ENCODE results near the gene GALNT9. TPM values are rescaled to one million over a fixed set of nuclear protein-coding genes. Genes with fewer than 3 reads are reported as not detected.

GALNT9 gene
- polyA plus RNA-seq, 1 donor from 2014 or later: 13.5 TPM

GRCh38 chr12:132286912-132287311 is 42.5 kb downstream of the GALNT9 start:
- no peaks in the 10 kb centered on the region for H3K9me2 ChIP-seq (ENCODE audit: insufficient read depth, low read length)
- peaks cover 4% of the 10 kb centered on the region for H3K27me3 ChIP-seq (ENCODE audit: insufficient read depth, low read depth, low read length)
- H3K36me3 ChIP-seq (ENCODE audit: insufficient read depth, low read length): no peaks in the 10 kb centered on the region
- no peaks in the 10 kb centered on the region for H3K9me3 ChIP-seq (ENCODE audit: low read length)
- no peak overlapping the region for H3K9ac ChIP-seq (ENCODE audit: low read length)
- no peak for TF ChIP-seq REST (IDR thresholded peaks at IDR 0.05; ENCODE audit: borderline replicate concordance)
- TF ChIP-seq EP300 (conservative IDR thresholded peaks at IDR 0.05; ENCODE audit: poor library complexity, severe bottlenecking): no peak
- TF ChIP-seq SMC3 (conservative IDR thresholded peaks at IDR 0.05; ENCODE audit: poor library complexity): no peak
- no peak for TF ChIP-seq TAF1 (IDR thresholded peaks at IDR 0.05; ENCODE audit: low read depth)
- no peak for TF ChIP-seq EZH2 (IDR thresholded peaks at IDR 0.05; ENCODE audit: borderline replicate concordance, insufficient read depth, low read length, poor library complexity, severe bottlenecking)
- no peak for TF ChIP-seq MXI1 (conservative IDR thresholded peaks at IDR 0.05; ENCODE audit: poor library complexity, severe bottlenecking)
- no peak for TF ChIP-seq RAD21 (conservative IDR thresholded peaks at IDR 0.05)
- TF ChIP-seq POLR2AphosphoS5 (IDR thresholded peaks at IDR 0.05): no peak
- TF ChIP-seq CTCF (IDR thresholded peaks at IDR 0.05; ENCODE audit: poor library complexity, severe bottlenecking): no peak
- no peaks in the 10 kb centered on the region for H3K79me2 ChIP-seq (replicated peaks; ENCODE audit: insufficient read depth, low read length)
- H3K4me2 ChIP-seq (ENCODE audit: low read length): no peak overlapping the region
- H3K4me3 ChIP-seq (ENCODE audit: low read length): no peak overlapping the region
- no peak overlapping the region for H2AFZ ChIP-seq (ENCODE audit: low read depth, low read length)
- H3F3A ChIP-seq (ENCODE audit: insufficient read depth, low read length, poor library complexity, severe bottlenecking): no peaks in the 10 kb centered on the region
- H3K27ac ChIP-seq (ENCODE audit: low read length): no peak overlapping the region
- H4K20me1 ChIP-seq (ENCODE audit: insufficient read depth): no peaks in the 10 kb centered on the region

GRCh38 chr12:132285991-132286681 is 43.3 kb downstream of the GALNT9 start:
- no peak overlapping the region for H3K4me2 ChIP-seq (ENCODE audit: low read length)
- H3K36me3 ChIP-seq (ENCODE audit: insufficient read depth, low read length): no peaks in the 10 kb centered on the region
- no peak for TF ChIP-seq POLR2AphosphoS5 (IDR thresholded peaks at IDR 0.05)
- TF ChIP-seq SMC3 (conservative IDR thresholded peaks at IDR 0.05; ENCODE audit: poor library complexity): no peak
- no peak for TF ChIP-seq EP300 (conservative IDR thresholded peaks at IDR 0.05; ENCODE audit: poor library complexity, severe bottlenecking)
- no peak for TF ChIP-seq EZH2 (IDR thresholded peaks at IDR 0.05; ENCODE audit: borderline replicate concordance, insufficient read depth, low read length, poor library complexity, severe bottlenecking)
- no peak for TF ChIP-seq RAD21 (conservative IDR thresholded peaks at IDR 0.05)
- no peak for TF ChIP-seq REST (IDR thresholded peaks at IDR 0.05; ENCODE audit: borderline replicate concordance)
- TF ChIP-seq MXI1 (conservative IDR thresholded peaks at IDR 0.05; ENCODE audit: poor library complexity, severe bottlenecking): no peak
- TF ChIP-seq TAF1 (IDR thresholded peaks at IDR 0.05; ENCODE audit: low read depth): no peak
- TF ChIP-seq CTCF (IDR thresholded peaks at IDR 0.05; ENCODE audit: poor library complexity, severe bottlenecking): no peak
- H3K9me3 ChIP-seq (ENCODE audit: low read length): no peaks in the 10 kb centered on the region
- no peaks in the 10 kb centered on the region for H3K79me2 ChIP-seq (replicated peaks; ENCODE audit: insufficient read depth, low read length)
- no peak overlapping the region for H3K4me3 ChIP-seq (ENCODE audit: low read length)
- no peak overlapping the region for H2AFZ ChIP-seq (ENCODE audit: low read depth, low read length)
- peaks cover 4% of the 10 kb centered on the region for H3K27me3 ChIP-seq (ENCODE audit: insufficient read depth, low read depth, low read length)
- no peak overlapping the region for H3K9ac ChIP-seq (ENCODE audit: low read length)
- H3K27ac ChIP-seq (ENCODE audit: low read length): no peak overlapping the region
- H3F3A ChIP-seq (ENCODE audit: insufficient read depth, low read length, poor library complexity, severe bottlenecking): no peaks in the 10 kb centered on the region
- H4K20me1 ChIP-seq (ENCODE audit: insufficient read depth): no peaks in the 10 kb centered on the region
- H3K9me2 ChIP-seq (ENCODE audit: insufficient read depth, low read length): no peaks in the 10 kb centered on the region
